RPMI7951 (cell line): ENCODE measurements around the gene TPGS2. TPM values are rescaled to one million over a fixed set of nuclear protein-coding genes. Genes with fewer than 3 reads are reported as not detected.

Experiments
- total RNA-seq: library from RNA; depleted of rRNA; stranded (reverse); fragments of >200 nt; shearing (Covaris generic); gene quantifications from 2 replicates; pipeline ENCODE4 v1.2.3, GENCODE V29; 2014; rRNA removed

TPGS2 gene
- total RNA-seq, 1 experiment from 2014 or later, result 207 TPM

Other genes starting within 250 kb of the TPGS2 start
- gene KIAA1328, start 125 bp upstream of the TPGS2 start, total RNA-seq, result 6.3 and 8.5 TPM in 2 replicates